ENCODE measurements around the gene DCC.

GRCh38 chr18:52475325-52475724, 135.3 kb downstream of the DCC start:
- TF ChIP-seq CTCF (IDR thresholded peaks at IDR 0.05) (no peak), POLR2A (IDR thresholded peaks at IDR 0.05) (no peak), EP300 (IDR thresholded peaks at IDR 0.05; ENCODE audit: low read depth) (no peak)

Data from transverse colon (tissue), 3 donors.